HG03521 (cell line): Measurements from ENCODE around the gene TMEM258.

Experiments used
- ATAC-seq: cut with Tn5 transposase; IDR thresholded peaks from one replicate; pipeline ENCODE4 v1.9.1; 2021; ENCODE audit warnings: mild to moderate bottlenecking, moderate library complexity; ENCODE audit not compliant: unreplicated experiment

TMEM258 gene

DNA sequence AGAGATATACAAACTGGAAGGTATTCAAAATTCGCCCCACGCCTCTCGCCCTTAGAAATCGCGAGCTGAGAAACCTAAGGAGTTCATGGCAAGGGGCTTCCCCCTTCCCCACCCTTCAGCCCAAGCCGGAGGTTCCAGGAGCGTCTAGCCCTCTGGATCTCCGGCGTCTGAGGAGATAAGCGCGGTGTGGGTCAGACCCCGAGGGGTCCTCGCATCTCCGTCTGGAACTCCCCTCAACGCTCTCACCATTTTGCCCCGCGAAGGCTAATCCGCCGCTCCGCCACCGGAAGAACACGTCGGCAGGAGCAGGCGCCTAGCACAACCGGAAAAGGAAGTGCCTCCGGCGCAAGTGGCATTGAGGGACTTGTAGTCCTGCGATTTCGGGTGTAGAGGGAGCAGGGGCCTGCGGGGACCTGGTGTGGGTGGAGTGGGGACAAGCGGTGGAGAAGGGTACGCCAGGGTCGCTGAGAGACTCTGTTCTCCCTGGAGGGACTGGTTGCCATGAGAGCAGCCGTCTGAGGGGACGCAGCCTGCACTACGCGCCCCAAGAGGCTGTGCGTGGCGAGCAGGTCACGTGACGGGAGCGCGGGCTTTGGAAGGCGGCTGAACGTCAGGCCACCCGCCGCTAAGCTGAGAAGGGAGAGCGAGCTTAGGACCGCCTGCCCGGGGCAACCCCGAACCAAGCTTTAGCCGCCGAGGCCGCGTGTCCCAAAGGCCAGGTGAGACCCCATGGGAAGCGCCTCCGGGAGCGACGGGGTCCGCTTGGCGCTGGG is at the start of gene TMEM258, which contains the start of gene FEN1:
TSS of gene TMEM258 (minus strand) at position 290 of the 773 bp plus-strand sequence. CDS start at position 249, 41 bp downstream.
TSS of gene FEN1 (plus strand) at position 602 of the 773 bp plus-strand sequence. CDS start 2,451 bp downstream, outside the sequence.
- ATAC-seq, result peak; percentile 80

DNA sequence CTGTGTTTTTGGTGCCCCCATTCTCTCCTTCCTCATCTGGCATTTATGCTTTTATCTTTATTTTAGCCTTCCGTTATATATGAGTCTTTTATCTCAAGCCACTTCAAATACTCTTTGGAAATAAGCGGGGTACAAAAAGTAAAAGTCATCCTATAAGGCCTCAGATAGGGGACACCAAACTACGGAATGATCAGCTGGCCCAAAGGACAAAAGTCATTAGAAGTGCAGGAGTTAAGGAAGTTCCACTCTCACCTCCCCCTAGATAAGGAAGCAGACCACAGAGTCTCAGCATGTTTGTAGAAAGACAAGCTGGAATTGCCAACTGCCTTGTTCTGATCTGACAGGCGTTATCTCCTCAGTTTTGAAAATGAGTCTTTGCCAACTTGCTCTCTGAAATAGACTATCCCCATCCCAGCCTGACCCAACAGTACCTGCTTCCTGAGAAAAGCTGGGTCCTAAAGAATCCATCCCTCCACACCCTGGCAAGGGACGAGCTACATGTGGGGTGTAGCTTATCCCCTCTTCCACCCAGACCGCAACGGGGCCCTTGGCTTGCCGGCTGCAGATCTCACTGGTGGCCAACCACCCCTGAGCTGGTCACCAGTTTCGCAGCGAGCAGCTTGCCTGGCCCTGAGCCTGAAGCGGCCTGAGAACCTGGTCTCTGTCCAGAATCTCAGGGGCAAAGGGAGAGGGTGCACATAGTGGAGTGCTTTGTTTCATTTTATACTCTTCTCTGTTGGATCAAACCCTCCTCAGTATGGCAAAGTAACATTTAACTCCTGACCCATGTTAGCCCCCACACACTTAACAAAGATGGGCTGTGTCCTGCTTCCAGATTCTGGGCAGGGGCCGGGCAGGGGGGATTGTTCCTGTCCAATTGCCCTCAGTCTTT is 49.5 kb upstream of the TMEM258 start:
- ATAC-seq, result no peak

DNA sequence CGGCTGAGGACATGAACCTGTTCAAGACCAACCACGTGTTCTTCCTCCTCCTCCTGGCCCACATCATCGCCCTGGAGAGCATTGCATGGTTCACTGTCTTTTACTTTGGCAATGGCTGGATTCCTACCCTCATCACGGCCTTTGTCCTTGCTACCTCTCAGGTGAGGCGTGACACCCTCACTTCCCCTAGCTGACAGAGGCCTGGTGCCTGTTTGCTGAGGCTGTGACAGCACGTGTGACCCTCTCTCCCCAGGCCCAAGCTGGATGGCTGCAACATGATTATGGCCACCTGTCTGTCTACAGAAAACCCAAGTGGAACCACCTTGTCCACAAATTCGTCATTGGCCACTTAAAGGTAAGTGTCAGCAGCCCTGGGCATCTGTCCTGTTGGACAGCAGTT is 48.0 kb upstream of the TMEM258 start:
- no peak for ATAC-seq

- no peak for ATAC-seq
Measured at GRCh38 chr11:61839742-61840141, 47.3 kb upstream of the TMEM258 start.

GRCh38 chr11:61838921-61839320 is 46.5 kb upstream of the TMEM258 start:
- ATAC-seq, result no peak

DNA sequence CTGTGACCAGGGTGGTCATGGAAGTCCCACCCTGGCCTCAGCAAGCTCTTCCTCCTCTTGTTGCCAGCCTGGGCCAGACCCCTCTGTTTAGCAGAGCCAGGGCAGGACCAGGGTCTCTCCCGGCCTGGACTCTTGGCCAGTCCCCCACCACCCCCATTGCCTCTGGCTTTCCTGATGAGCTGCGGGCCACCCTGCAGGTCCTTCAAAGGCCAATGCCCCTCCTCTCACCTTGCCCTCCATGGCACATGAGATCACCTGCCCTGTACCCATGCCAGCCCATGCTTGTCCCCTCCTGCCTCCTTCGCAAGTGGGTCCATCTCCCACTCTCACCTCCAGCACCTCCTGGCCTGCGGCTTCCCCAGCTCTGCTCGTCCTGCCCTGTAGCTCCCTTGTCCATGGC is 46.1 kb upstream of the TMEM258 start:
- no peak for ATAC-seq

DNA sequence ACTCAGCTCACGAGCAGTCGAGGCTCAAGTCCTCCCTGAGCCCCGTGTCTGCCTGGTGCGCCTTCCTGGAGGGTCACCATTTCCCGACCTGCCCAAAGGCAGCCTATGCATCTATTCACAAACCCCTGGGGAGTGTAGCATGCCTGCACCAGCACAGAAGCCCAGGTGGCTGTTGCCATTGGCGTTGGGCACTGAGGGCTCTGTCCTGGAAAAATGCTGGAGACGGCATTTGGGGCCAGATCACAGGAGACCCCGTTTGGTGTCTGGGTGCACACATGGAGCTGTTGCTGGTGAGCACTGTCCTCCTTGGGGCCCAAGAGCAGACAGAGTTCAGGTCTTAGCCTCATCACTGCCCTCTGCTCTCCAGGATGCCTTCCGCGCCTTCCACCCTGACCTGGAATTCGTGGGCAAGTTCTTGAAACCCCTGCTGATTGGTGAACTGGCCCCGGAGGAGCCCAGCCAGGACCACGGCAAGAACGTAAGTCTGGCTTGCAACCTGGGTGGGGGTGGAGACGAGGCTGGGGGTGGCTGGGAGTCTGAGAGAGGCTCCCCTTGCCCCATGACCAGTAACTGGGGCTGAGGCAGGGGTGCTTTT is 45.1 kb upstream of the TMEM258 start:
- no peak for ATAC-seq

DNA sequence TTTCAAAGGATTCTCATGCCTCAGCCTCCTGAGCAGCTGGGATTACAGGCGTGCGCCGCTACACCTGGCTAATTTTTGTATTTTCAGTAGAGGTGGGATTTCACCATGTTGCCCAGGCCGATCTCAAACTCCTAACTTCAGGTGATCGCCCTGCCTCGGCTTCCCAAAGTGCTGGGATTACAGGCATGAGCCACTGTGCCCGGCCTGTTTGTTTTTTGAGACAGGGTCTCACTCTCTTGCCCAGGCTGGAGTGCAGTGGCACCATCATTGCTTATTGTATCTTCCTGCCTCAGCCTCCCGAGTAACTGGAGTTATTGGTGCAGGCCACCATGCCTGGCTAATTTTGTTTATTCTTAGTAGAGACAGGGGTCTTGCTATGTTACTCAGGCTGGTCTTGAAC is 43.8 kb upstream of the TMEM258 start:
- ATAC-seq, result no peak

GRCh38 chr11:61834278-61835048 is 42.1 kb upstream of the TMEM258 start:
- ATAC-seq, result peak; percentile 91

GRCh38 chr11:61833926-61834277 is 41.5 kb upstream of the TMEM258 start:
- ATAC-seq, result no peak

DNA sequence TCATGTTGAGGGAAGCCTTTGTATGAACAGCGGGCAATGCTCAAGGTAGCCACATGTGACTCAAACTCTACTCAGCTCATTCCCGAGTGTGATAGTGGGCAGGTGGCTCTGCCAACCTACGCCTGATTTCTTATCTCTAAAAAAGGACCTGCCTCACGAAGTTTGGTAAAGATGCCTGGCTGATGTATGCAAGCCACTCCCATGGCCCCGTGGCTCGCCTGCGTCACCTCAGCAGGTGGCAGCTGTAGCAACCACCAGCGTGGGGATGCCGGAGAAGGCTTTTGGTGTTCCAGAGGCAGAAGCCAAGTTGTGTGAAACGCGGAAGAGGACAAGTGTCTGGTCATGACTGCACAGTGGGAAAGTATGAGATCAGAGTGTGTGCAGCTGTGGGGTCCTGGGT is 41.1 kb upstream of the TMEM258 start:
- no peak for ATAC-seq

DNA sequence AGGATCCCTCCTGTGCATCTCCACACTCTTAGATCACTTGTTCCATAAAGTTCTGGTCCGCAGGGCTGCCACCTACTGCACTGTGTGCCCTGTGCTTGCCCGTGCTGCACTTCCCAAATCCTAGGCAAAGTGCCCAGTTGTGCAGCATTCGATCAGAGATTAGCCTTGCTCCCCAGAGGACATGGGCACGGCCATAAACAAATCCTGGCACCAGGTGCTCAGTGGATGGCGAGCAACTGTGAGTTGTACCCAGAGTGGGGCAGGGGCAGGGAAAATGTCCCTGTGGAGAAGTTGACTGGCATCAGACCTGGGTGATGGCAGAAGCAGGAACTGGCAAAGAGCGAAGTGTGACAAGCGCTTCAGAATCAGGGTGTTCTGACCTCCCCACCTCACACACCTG is 40.4 kb upstream of the TMEM258 start:
- ATAC-seq, result no peak

DNA sequence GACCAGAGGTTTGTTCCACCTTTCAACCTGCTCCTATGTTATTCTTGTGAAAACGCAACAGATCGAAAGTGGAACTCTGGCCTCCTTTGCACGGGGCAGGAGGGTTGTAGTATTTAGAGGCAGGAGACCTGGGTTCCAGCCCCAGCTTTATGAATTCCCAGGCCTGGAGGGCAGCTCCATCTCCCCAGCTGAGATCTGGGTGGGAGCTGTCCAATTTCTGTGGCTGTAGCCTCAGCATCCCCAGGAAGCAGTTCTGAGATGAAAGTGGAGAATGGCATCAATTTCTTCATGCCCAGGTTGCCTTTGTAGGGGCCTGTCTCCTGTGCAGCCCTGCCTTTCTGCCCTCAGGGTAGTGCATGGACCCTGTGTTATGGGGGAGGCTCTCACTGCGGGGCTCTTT is 39.8 kb upstream of the TMEM258 start:
- ATAC-seq, result no peak

DNA sequence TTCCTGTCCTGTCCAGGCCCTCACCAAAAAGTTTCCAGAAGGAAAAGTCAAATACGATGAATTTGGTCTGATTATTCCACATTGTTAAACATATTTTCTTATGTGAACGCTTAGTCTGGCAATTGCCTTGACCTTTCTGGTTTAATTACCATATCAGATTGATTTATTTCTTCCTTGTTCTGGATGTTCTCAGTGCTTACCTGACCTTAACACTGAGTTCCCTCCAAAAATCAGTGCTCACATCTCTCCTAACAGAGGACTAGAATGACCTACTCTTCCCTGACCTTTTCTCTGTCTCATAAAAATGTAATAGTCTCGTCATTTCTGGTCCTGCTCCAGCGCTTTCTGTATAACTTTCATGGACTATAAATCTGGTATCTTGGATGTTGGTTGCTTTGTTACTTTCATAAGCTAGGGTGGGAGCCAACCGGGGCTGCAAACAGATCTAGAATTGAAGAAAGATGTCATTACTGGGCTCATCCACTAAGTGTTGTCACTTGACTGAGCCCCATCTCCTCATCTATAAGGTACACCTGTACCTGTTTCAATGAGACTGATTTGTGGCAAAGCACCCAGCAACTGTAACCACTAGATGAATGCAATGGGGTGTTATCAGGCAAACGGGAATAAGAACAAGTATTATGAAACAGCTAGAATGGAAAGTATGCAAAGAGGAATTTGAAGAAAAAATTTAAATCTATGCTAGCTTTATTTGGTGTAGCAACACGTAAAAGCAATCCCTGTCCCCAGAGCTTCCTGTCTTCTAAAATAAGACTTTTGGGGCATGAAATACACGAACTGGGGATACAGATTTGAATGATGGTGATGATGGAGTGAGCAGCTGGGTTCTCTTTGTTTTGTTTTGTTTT is 38.1 kb upstream of the TMEM258 start:
- ATAC-seq, result no peak

DNA sequence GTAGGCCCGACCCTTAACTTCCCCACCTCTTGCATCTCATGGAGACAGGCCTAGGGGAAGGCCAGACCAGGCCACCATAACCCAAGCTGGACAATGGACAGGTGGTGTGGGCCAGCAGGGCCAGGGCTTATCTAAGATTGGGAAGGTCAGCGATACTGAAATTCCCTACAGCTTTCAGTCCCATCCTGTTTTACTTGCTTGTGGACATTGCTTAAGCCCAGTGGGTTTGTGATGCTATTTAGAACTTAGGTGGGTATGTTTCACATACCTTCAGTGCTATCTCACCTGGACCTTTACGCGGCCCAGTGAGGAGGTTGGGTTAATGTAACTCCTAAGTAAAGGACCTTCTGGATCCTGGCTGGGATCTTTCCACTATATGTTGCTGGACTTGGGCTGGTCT is 37.4 kb upstream of the TMEM258 start:
- no peak for ATAC-seq

DNA sequence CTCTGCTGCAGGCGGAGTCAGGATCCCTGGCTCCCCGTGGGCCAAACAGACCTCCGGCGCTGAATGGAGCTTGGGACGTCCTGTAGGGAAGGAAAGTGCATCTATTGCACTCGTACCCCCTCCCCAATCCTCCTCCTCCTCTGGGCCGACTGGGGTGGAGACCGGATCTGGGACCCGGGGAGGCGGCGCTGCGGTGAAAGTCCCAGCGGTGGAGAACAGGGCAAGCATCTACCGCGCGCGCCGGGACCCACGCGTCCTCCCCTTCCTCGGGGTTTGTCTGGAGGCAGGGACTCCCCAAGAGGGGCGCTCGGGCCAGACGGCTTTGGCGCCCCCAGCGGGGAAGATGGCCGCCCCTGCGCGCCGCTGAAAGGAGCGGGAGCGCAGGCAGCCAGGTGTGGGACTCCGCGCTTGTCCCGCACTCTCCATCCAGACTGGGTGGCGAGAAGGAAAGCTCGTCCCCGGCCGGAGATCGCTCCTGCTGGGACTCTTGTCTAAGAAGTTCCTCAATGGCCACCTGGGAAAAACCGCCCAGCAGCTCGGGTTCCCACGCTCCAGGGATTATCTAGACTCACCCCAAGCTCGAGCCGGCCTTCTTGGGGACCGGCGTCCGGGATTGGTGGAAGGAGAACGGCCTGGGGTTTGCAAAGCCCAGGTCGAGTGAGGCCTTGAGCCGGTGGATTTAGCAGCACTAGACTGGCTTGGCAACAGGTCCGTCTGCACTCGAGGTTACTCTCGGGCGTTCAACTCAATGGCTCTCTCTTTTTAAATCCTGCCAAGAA is 36.4 kb upstream of the TMEM258 start:
- no peak for ATAC-seq

- ATAC-seq, result no peak
Measured at GRCh38 chr11:61828379-61828628, 35.9 kb upstream of the TMEM258 start.

- peak; percentile 67 for ATAC-seq
Measured at GRCh38 chr11:61827571-61828378, 35.4 kb upstream of the TMEM258 start, which contains the start of gene FADS2. Gene FADS2, plus strand, starts transcription at chr11:61828300. Its CDS starts 91 bp downstream, at chr11:61828391.
